SK-N-SH (cell line): ENCODE results near the gene SORL1. TPM values are rescaled to one million over a fixed set of nuclear protein-coding genes. Genes with fewer than 3 reads are reported as not detected.

ENCODE experiments used
- CTCF ChIA-PET: fragments of 300-600, 350-600 bp; formaldehyde crosslinking; extraction: SDS; loops from one replicate; lab custom pipeline; 2021; lab: Yijun Ruan, JAX
- POLR2A ChIA-PET: fragments of 350-600 bp; sonication (Branson Sonifier 250); formaldehyde crosslinking; extraction: SDS; loops from one replicate; lab custom pipeline; 2020; ENCODE audit warnings: antibody characterized with exemption, inconsistent platforms; lab: Yijun Ruan, JAX
- DNase-seq: peaks from one replicate; pipeline ENCODE4 v3.0.0; 2012
- H2AFZ ChIP-seq: fragments of 200-600 bp; sonication (generic); 2 replicates; pipeline ENCODE4 v1.8.1; 2016; ENCODE audit warnings: antibody characterized with exemption, mild to moderate bottlenecking, low read depth
- H3F3A ChIP-seq: fragments of 200-600 bp; sonication (generic); replicated peaks from 2 replicates; pipeline ENCODE3; 2016; ENCODE audit warnings: antibody characterized with exemption, mild to moderate bottlenecking; ENCODE audit not compliant: insufficient read depth
- H3K27ac ChIP-seq, 2 experiments: fragments of 200-500 bp in 1 of 2; fragments of 200-600 bp in 1 of 2; sonication (Bioruptor generic) in 1 of 2; sonication (generic), shearing (Covaris generic) in 1 of 2; 2 replicates each; pipeline versions ENCODE4 v1.5.1 to v1.6.1; 2014 to 2016; ENCODE audit warnings: low read depth in 2 of 2, inconsistent platforms in 1 of 2, low read length in 1 of 2, mild to moderate bottlenecking in 1 of 2, mixed read lengths in 1 of 2
- H3K27me3 ChIP-seq: fragments of 200-600 bp; sonication (generic), shearing (Covaris generic); 2 replicates; pipeline ENCODE4 v1.6.1; 2016; ENCODE audit warnings: mixed run types; ENCODE audit not compliant: insufficient read depth
- H3K36me3 ChIP-seq, 2 experiments: fragments of 200-500 bp in 1 of 2; fragments of 200-600 bp in 1 of 2; sonication (Bioruptor generic) in 1 of 2; sonication (generic) in 1 of 2; replicated peaks in 1 of 2; 2 replicates each; pipeline versions ENCODE3 to v1.5.1; 2014 to 2016; ENCODE audit warnings: low read length in 1 of 2, mild to moderate bottlenecking in 1 of 2; ENCODE audit not compliant: insufficient read depth in 2 of 2, control insufficient read depth in 1 of 2
- H3K4me1 ChIP-seq, 2 experiments: fragments of 200-500 bp in 1 of 2; fragments of 200-600 bp in 1 of 2; sonication (Bioruptor generic) in 1 of 2; sonication (generic), shearing (Covaris generic) in 1 of 2; 2 replicates each; pipeline versions ENCODE4 v1.5.1 to v1.6.1; 2014 to 2016; ENCODE audit warnings: low read depth in 1 of 2, low read length in 1 of 2, mixed run types in 1 of 2; ENCODE audit not compliant: insufficient read depth in 2 of 2, control insufficient read depth in 1 of 2
- H3K4me2 ChIP-seq: fragments of 200-600 bp; sonication (generic), shearing (Covaris generic); 2 replicates; pipeline ENCODE4 v1.6.1; 2017; ENCODE audit warnings: mixed run types
- H3K4me3 ChIP-seq, 2 experiments: fragments of 200-500 bp in 1 of 2; fragments of 200-600 bp in 1 of 2; sonication (Bioruptor generic) in 1 of 2; sonication (generic), shearing (Covaris generic) in 1 of 2; 2 replicates each; pipeline versions ENCODE4 v1.5.1 to v1.8.1; 2014 to 2016; ENCODE audit warnings: low read depth in 2 of 2, inconsistent platforms in 1 of 2, low read length in 1 of 2, mild to moderate bottlenecking in 1 of 2, mixed read lengths in 1 of 2, moderate library complexity in 1 of 2
- H3K79me2 ChIP-seq: fragments of 200-600 bp; sonication (generic); 2 replicates; pipeline ENCODE4 v1.8.1; 2017; ENCODE audit warnings: mild to moderate bottlenecking; ENCODE audit not compliant: insufficient read depth
- H3K9ac ChIP-seq: fragments of 200-600 bp; sonication (generic); 2 replicates; pipeline ENCODE4 v1.6.1; 2017; ENCODE audit warnings: mixed run types
- H3K9me2 ChIP-seq: fragments of 200-600 bp; sonication (generic); 2 replicates; pipeline ENCODE4 v1.6.1; 2017; ENCODE audit warnings: mixed run types
- H3K9me3 ChIP-seq: fragments of 200-600 bp; sonication (generic); 2 replicates; pipeline ENCODE4 v1.6.1; 2017; ENCODE audit warnings: mixed run types, mild to moderate bottlenecking, moderate library complexity
- H4K20me1 ChIP-seq: fragments of 200-600 bp; sonication (generic); 2 replicates; pipeline ENCODE4 v1.6.1; 2017; ENCODE audit warnings: mild to moderate bottlenecking, mixed run types; ENCODE audit not compliant: insufficient read depth
- CHD2 ChIP-seq: fragments of 150-350 bp; IDR thresholded peaks from 2 replicates; pipeline ENCODE4 v1.6.1; 2018; ENCODE audit warnings: low read length; ENCODE audit not compliant: partially characterized antibody
- ELF1 ChIP-seq: IDR thresholded peaks from 2 replicates; pipeline ENCODE4 v1.4.0; 2012
- EP300 ChIP-seq, 2 experiments: IDR thresholded peaks; 2 replicates each; pipeline versions ENCODE4 v1.4.0 to v1.6.1; 2012; ENCODE audit warnings: borderline replicate concordance in 1 of 2, low read depth in 1 of 2, low read length in 1 of 2
- EZH2phosphoT487 ChIP-seq: fragments of 200-600 bp; sonication (generic); IDR thresholded peaks from 2 replicates; pipeline ENCODE4 v1.6.1; 2017; ENCODE audit warnings: low read depth, mixed run types, mild to moderate bottlenecking, antibody characterized with exemption, moderate library complexity, borderline replicate concordance
- FOXJ3 ChIP-seq: sonication (generic); formaldehyde crosslinking; IDR thresholded peaks from 2 replicates; pipeline ENCODE4 v1.5.1; 2020; ENCODE audit warnings: mild to moderate bottlenecking, missing genetic modification reagents
- GATA2 ChIP-seq: sonication (generic); formaldehyde crosslinking; IDR thresholded peaks from 2 replicates; pipeline ENCODE4 v1.5.0; 2020; ENCODE audit warnings: mild to moderate bottlenecking, missing genetic modification reagents
- JUND ChIP-seq: IDR thresholded peaks from 2 replicates; pipeline ENCODE4 v1.4.0; 2012
- MEF2A ChIP-seq: IDR thresholded peaks from 2 replicates; pipeline ENCODE4 v1.4.0; 2012; ENCODE audit warnings: low read depth, borderline replicate concordance
- NFIC ChIP-seq: IDR thresholded peaks from 2 replicates; pipeline ENCODE4 v1.4.0; 2012; ENCODE audit warnings: borderline replicate concordance
- NRF1 ChIP-seq: IDR thresholded peaks from 2 replicates; pipeline ENCODE4 v1.6.1; 2012; ENCODE audit warnings: low read depth, mild to moderate bottlenecking, low read length
- PBX3 ChIP-seq: IDR thresholded peaks from 2 replicates; pipeline ENCODE4; 2012
- POLR2AphosphoS5 ChIP-seq: IDR thresholded peaks from 2 replicates; pipeline ENCODE4 v1.6.1; 2012; ENCODE audit warnings: low read depth, low read length
- RAD21 ChIP-seq: IDR thresholded peaks from 2 replicates; pipeline ENCODE4 v1.6.1; 2012; ENCODE audit warnings: mild to moderate bottlenecking, low read length
- RCOR1 ChIP-seq: fragments of 150-350 bp; IDR thresholded peaks from 2 replicates; pipeline ENCODE4 v1.6.1; 2017; ENCODE audit warnings: antibody characterized with exemption, low read length
- REST ChIP-seq: IDR thresholded peaks from 2 replicates; pipeline ENCODE4 v1.6.1; 2012; ENCODE audit warnings: mild to moderate bottlenecking, low read depth, low read length, moderate library complexity
- RFX5 ChIP-seq: IDR thresholded peaks from 2 replicates; pipeline ENCODE4 v1.6.1; 2012; ENCODE audit warnings: mild to moderate bottlenecking, improper control_type of control experiment, low read length
- RXRA ChIP-seq: IDR thresholded peaks from 2 replicates; pipeline ENCODE4 v1.4.0; 2012; ENCODE audit warnings: low read depth, mild to moderate bottlenecking, borderline replicate concordance
- SIN3A ChIP-seq: IDR thresholded peaks from 2 replicates; pipeline ENCODE4 v1.6.1; 2012; ENCODE audit warnings: low read depth, mild to moderate bottlenecking, low read length, moderate library complexity, borderline replicate concordance
- SMC3 ChIP-seq: IDR thresholded peaks from 2 replicates; pipeline ENCODE4 v1.6.1; 2012; ENCODE audit warnings: low read depth, low read length, improper control_type of control experiment
- TAF1 ChIP-seq: IDR thresholded peaks from 2 replicates; pipeline ENCODE4 v1.6.1; 2012; ENCODE audit warnings: low read depth, mild to moderate bottlenecking, low read length, moderate library complexity, borderline replicate concordance
- TCF12 ChIP-seq: IDR thresholded peaks from 2 replicates; pipeline ENCODE4 v1.4.0; 2012
- TEAD4 ChIP-seq: IDR thresholded peaks from 2 replicates; pipeline ENCODE4 v1.4.0; 2012; ENCODE audit warnings: mild to moderate bottlenecking, borderline replicate concordance; ENCODE audit not compliant: insufficient read depth
- USF1 ChIP-seq: IDR thresholded peaks from 2 replicates; pipeline ENCODE4 v1.4.0; 2012; ENCODE audit warnings: low read depth, borderline replicate concordance
- USF2 ChIP-seq: fragments of 150-350 bp; IDR thresholded peaks from 2 replicates; pipeline ENCODE4 v1.6.1; 2017; ENCODE audit warnings: antibody characterized with exemption, low read length, low read depth, borderline replicate concordance
- ZBTB33 ChIP-seq: IDR thresholded peaks from 2 replicates; pipeline ENCODE4 v1.4.0; 2012; ENCODE audit warnings: low read depth, borderline replicate concordance
- WGBS: methylation state at CpG from one replicate; pipeline ENCODE4 v1.1.6; 2017; ENCODE audit warnings: low lambda C conversion rate; 5-methylcytosine and 5-hydroxymethylcytosine counted together
- polyA plus RNA-seq, 3 experiments: library from polyadenylated mRNA; depleted of rRNA; stranded (reverse); fragments of >200 nt; gene quantifications; 2 replicates each; pipeline ENCODE4 v1.2.3, GENCODE V29; 2012

The SORL1 gene
- polyA plus RNA-seq, 1 of the 3 experiments (the other 2 are of a cell fraction): 7.1 TPM

GRCh38 chr11:121520243-121521144 is 68.4 kb downstream of the SORL1 start:
- 72% methylated on average over 4 of the region's 4 CpGs for WGBS
- no peaks in the 10 kb centered on the region for H3K36me3 ChIP-seq
- no peaks in the 10 kb centered on the region for H3K27me3 ChIP-seq
- no peak overlapping the region for H2AFZ ChIP-seq
- H3K27ac ChIP-seq: peak overlapping the region in 1 of 2 experiments; percentile 66; a peak in 1 of 4 replicates
- no peak overlapping the region for H3K9ac ChIP-seq
- no peaks in the 10 kb centered on the region for H4K20me1 ChIP-seq
- H3K4me3 ChIP-seq: no peak overlapping the region
- no peak for DNase-seq
- H3K4me2 ChIP-seq: no peak overlapping the region
- ChIA-PET POLR2A (no interaction called here), CTCF (interaction anchor here (0.9 kb wide), 1 partner anchor 7 kb away, joined by 3 read pairs; no protein-coding TSS in a partner anchor)
- no peaks in the 10 kb centered on the region for H3K79me2 ChIP-seq
- H3K9me3 ChIP-seq: no peaks in the 10 kb centered on the region
- H3K4me1 ChIP-seq: peaks cover 0 to 10% of the 10 kb centered on the region in 2 experiments; a peak in 2 of 4 replicates
- H3F3A ChIP-seq: no peaks in the 10 kb centered on the region
- no peaks in the 10 kb centered on the region for H3K9me2 ChIP-seq
- TF ChIP-seq PBX3 (peak; percentile 90), USF1 (no peak), NFIC (peak; percentile 67), CHD2 (no peak), GATA2 (CRISPR knock-in tag) (no peak), EZH2phosphoT487 (no peak), JUND (peak; percentile 82), TAF1 (no peak), SIN3A (0 out of 2 replicates have a peak, but pooled peaks have one; percentile 24), FOXJ3 (CRISPR knock-in tag) (no peak), SMC3 (no peak), USF2 (no peak), TCF12 (peak; percentile 98), RAD21 (no peak), NRF1 (no peak), RFX5 (no peak), RCOR1 (no peak), EP300 (IDR thresholded peaks at IDR 0.05; ENCODE audit: borderline replicate concordance in 1 of 2, low read depth in 1 of 2, low read length in 1 of 2) (peak; percentile 57 to 84; a peak in 3 of 4 replicates), ZBTB33 (peak; percentile 25; the same call in 1 of the 2 replicates), ELF1 (no peak), TEAD4 (peak; percentile 79), REST (no peak), RXRA (peak; percentile 44; the same call in 1 of the 2 replicates), POLR2AphosphoS5 (peak; percentile 66; the same call in 1 of the 2 replicates), MEF2A (no peak)
